ENCODE data around the gene FERMT3.

DNA sequence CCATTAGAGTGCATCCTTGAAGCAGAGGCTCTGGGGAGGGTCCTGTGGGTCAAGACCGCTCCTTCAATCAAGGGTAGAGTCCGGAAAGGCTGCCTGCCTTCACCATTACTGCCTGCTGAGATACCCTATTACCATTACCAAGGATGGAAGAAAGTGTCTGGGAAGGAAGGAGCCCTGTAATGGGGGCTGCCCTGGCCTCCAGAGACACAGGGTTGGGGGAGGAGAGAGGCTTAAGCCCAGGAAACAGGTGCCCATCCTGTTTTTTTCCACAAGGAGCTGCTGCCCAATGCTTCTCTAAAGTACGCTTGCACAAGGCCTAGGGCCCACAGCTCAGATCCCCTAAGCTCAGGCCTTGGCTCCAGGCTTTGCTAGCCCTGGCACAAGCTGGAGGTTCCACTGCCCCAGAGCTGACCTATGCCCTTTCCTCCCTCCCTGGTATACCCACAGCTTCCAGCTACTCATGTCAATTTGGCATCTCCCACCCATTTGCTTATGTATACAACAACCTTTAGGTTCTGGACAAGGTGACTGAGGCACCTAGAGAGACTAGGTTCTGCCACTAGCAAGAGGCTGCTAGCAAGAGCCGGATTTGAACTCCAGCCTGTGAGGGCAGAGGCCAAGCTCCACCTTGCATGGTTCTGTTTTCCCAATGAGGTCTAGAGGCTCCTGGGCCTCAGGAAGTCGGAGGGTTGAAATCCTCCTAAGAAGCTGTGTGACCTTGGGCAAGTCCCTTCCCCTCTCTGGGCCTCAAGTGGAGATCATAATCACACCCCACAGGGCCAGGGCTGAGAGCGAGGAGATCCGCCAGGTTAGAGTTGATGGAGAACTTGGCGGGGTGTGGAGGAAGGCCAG, 43.3 kb downstream of the FERMT3 start:
- TF ChIP-seq CTCF (IDR thresholded peaks at IDR 0.05; ENCODE audit: low read depth, low read length, poor library complexity, severe bottlenecking) (no peak), EZH2phosphoT487 (IDR thresholded peaks at IDR 0.05; ENCODE audit: borderline replicate concordance, low read length) (no peak)
